ENCODE measurements around the gene HERC3. TPM values are rescaled to one million over a fixed set of nuclear protein-coding genes. Genes with fewer than 3 reads are reported as not detected.

The HERC3 gene
- total and polyA plus RNA-seq, 2 experiments from 2014 or later: 2.2 to 2.4 TPM

DNA sequence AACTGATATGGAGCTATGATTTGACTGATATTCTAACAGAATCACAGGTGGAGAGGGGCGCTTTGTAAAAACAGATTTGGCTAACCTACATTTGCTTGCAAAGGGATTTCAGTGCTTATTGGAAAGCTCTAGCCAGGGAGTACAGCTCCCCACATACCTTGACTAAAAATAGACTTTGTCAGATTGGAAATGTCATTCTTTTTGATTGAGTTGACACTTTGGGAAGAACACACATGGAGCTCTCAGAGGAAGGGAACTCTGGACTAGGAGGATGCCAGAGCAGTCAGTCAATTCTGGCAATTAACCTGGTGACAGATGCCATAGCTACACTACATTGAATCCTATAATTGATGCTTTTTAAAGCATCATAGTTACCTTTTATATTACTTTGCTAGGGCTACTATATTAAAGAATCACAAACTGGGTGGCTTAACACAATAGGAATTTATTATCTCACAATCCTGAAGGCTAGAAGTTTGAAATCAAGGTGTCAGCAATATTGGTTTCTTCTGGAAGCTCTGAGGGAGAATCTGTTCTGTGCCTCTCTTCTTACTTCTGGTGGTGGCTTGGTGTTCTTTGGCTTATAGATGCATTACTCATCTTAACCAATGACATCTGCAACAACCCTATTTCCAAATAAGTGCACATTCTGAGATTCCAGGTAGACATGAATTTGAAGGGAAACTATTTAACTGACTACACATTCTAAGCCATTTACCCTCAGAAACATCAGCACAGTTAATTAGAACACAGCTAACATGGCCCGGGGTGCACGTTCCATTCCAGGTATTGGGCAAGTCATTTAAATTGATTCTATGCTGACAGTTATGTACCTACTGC is 8.4 kb upstream of the HERC3 start:
- H3K9me2 ChIP-seq (ENCODE audit: insufficient read depth): no peaks in the 10 kb centered on the region
- no peaks in the 10 kb centered on the region for H4K20me1 ChIP-seq (replicated peaks; ENCODE audit: insufficient read depth)
- peaks cover 3% of the 10 kb centered on the region; the same call in 1 of the 3 replicates for H3K4me1 Mint-ChIP-seq
- peaks cover 7% of the 10 kb centered on the region; the same call in 1 of the 3 replicates for H3K9me3 Mint-ChIP-seq
- ATAC-seq (no peak), DNase-seq (ENCODE audit: low spot score) (no peak)
- no peak for TF ChIP-seq POLR2AphosphoS5 (IDR thresholded peaks at IDR 0.05; ENCODE audit: low read depth)
- no peak for TF ChIP-seq CREB1 (CRISPR knock-in tag; IDR thresholded peaks at IDR 0.05; ENCODE audit: low read depth)
- no peak for TF ChIP-seq ZNF331 (CRISPR knock-in tag; IDR thresholded peaks at IDR 0.05; ENCODE audit: low read depth)
- TF ChIP-seq, protein P1, sequence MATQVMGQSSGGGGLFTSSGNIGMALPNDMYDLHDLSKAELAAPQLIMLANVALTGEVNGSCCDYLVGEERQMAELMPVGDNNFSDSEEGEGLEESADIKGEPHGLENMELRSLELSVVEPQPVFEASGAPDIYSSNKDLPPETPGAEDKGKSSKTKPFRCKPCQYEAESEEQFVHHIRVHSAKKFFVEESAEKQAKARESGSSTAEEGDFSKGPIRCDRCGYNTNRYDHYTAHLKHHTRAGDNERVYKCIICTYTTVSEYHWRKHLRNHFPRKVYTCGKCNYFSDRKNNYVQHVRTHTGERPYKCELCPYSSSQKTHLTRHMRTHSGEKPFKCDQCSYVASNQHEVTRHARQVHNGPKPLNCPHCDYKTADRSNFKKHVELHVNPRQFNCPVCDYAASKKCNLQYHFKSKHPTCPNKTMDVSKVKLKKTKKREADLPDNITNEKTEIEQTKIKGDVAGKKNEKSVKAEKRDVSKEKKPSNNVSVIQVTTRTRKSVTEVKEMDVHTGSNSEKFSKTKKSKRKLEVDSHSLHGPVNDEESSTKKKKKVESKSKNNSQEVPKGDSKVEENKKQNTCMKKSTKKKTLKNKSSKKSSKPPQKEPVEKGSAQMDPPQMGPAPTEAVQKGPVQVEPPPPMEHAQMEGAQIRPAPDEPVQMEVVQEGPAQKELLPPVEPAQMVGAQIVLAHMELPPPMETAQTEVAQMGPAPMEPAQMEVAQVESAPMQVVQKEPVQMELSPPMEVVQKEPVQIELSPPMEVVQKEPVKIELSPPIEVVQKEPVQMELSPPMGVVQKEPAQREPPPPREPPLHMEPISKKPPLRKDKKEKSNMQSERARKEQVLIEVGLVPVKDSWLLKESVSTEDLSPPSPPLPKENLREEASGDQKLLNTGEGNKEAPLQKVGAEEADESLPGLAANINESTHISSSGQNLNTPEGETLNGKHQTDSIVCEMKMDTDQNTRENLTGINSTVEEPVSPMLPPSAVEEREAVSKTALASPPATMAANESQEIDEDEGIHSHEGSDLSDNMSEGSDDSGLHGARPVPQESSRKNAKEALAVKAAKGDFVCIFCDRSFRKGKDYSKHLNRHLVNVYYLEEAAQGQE (IDR thresholded peaks at IDR 0.05; ENCODE audit: unreplicated experiment): no peak
- no peak for TF ChIP-seq EZH2 (IDR thresholded peaks at IDR 0.05; ENCODE audit: low read depth, unreplicated experiment)
- TF ChIP-seq, protein P2, sequence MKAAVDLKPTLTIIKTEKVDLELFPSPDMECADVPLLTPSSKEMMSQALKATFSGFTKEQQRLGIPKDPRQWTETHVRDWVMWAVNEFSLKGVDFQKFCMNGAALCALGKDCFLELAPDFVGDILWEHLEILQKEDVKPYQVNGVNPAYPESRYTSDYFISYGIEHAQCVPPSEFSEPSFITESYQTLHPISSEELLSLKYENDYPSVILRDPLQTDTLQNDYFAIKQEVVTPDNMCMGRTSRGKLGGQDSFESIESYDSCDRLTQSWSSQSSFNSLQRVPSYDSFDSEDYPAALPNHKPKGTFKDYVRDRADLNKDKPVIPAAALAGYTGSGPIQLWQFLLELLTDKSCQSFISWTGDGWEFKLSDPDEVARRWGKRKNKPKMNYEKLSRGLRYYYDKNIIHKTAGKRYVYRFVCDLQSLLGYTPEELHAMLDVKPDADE (IDR thresholded peaks at IDR 0.05): no peak
- TF ChIP-seq, protein P3, sequence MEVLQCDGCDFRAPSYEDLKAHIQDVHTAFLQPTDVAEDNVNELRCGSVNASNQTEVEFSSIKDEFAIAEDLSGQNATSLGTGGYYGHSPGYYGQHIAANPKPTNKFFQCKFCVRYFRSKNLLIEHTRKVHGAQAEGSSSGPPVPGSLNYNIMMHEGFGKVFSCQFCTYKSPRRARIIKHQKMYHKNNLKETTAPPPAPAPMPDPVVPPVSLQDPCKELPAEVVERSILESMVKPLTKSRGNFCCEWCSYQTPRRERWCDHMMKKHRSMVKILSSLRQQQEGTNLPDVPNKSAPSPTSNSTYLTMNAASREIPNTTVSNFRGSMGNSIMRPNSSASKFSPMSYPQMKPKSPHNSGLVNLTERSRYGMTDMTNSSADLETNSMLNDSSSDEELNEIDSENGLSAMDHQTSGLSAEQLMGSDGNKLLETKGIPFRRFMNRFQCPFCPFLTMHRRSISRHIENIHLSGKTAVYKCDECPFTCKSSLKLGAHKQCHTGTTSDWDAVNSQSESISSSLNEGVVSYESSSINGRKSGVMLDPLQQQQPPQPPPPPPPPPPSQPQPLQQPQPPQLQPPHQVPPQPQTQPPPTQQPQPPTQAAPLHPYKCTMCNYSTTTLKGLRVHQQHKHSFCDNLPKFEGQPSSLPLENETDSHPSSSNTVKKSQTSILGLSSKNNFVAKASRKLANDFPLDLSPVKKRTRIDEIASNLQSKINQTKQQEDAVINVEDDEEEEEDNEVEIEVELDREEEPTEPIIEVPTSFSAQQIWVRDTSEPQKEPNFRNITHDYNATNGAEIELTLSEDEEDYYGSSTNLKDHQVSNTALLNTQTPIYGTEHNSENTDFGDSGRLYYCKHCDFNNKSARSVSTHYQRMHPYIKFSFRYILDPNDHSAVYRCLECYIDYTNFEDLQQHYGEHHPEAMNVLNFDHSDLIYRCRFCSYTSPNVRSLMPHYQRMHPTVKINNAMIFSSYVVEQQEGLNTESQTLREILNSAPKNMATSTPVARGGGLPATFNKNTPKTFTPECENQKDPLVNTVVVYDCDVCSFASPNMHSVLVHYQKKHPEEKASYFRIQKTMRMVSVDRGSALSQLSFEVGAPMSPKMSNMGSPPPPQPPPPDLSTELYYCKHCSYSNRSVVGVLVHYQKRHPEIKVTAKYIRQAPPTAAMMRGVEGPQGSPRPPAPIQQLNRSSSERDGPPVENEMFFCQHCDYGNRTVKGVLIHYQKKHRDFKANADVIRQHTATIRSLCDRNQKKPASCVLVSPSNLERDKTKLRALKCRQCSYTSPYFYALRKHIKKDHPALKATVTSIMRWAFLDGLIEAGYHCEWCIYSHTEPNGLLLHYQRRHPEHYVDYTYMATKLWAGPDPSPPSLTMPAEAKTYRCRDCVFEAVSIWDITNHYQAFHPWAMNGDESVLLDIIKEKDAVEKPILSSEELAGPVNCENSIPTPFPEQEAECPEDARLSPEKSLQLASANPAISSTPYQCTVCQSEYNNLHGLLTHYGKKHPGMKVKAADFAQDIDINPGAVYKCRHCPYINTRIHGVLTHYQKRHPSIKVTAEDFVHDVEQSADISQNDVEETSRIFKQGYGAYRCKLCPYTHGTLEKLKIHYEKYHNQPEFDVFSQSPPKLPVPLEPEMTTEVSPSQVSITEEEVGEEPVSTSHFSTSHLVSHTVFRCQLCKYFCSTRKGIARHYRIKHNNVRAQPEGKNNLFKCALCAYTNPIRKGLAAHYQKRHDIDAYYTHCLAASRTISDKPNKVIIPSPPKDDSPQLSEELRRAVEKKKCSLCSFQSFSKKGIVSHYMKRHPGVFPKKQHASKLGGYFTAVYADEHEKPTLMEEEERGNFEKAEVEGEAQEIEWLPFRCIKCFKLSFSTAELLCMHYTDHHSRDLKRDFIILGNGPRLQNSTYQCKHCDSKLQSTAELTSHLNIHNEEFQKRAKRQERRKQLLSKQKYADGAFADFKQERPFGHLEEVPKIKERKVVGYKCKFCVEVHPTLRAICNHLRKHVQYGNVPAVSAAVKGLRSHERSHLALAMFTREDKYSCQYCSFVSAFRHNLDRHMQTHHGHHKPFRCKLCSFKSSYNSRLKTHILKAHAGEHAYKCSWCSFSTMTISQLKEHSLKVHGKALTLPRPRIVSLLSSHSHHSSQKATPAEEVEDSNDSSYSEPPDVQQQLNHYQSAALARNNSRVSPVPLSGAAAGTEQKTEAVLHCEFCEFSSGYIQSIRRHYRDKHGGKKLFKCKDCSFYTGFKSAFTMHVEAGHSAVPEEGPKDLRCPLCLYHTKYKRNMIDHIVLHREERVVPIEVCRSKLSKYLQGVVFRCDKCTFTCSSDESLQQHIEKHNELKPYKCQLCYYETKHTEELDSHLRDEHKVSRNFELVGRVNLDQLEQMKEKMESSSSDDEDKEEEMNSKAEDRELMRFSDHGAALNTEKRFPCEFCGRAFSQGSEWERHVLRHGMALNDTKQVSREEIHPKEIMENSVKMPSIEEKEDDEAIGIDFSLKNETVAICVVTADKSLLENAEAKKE (CRISPR knock-in tag; IDR thresholded peaks at IDR 0.05): no peak
- TF ChIP-seq, protein P4, sequence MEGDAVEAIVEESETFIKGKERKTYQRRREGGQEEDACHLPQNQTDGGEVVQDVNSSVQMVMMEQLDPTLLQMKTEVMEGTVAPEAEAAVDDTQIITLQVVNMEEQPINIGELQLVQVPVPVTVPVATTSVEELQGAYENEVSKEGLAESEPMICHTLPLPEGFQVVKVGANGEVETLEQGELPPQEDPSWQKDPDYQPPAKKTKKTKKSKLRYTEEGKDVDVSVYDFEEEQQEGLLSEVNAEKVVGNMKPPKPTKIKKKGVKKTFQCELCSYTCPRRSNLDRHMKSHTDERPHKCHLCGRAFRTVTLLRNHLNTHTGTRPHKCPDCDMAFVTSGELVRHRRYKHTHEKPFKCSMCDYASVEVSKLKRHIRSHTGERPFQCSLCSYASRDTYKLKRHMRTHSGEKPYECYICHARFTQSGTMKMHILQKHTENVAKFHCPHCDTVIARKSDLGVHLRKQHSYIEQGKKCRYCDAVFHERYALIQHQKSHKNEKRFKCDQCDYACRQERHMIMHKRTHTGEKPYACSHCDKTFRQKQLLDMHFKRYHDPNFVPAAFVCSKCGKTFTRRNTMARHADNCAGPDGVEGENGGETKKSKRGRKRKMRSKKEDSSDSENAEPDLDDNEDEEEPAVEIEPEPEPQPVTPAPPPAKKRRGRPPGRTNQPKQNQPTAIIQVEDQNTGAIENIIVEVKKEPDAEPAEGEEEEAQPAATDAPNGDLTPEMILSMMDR (conservative IDR thresholded peaks at IDR 0.05; ENCODE audit: low read depth in 2 of 2): no peak
- no peak for TF ChIP-seq JUNB (IDR thresholded peaks at IDR 0.05; ENCODE audit: unreplicated experiment)
- no peak for TF ChIP-seq EZH2phosphoT487 (IDR thresholded peaks at IDR 0.05; ENCODE audit: unreplicated experiment)
- TF ChIP-seq NANOG (IDR thresholded peaks at IDR 0.05; ENCODE audit: borderline replicate concordance): no peak
- TF ChIP-seq ZNF114 (CRISPR knock-in tag; IDR thresholded peaks at IDR 0.05): no peak
- no peak for TF ChIP-seq STAT1 (IDR thresholded peaks at IDR 0.05; ENCODE audit: unreplicated experiment)
- H3K36me3 ChIP-seq (ENCODE audit: insufficient read depth): no peaks in the 10 kb centered on the region
- H3K4me2 ChIP-seq: no peak overlapping the region
- no peak overlapping the region for H3K4me3 ChIP-seq
- peaks cover 1% of the 10 kb centered on the region for H3K27me3 Mint-ChIP-seq (ENCODE audit: insufficient read depth, low read depth, poor library complexity)
- no peaks in the 10 kb centered on the region for H3K4me1 ChIP-seq (ENCODE audit: insufficient read depth)
- no peak overlapping the region for H3K4me3 Mint-ChIP-seq
- H3K27ac ChIP-seq (ENCODE audit: low read depth): no peak overlapping the region
- H3K79me2 ChIP-seq (replicated peaks; ENCODE audit: insufficient read depth): no peaks in the 10 kb centered on the region
- H3F3A ChIP-seq (replicated peaks; ENCODE audit: low read depth): no peaks in the 10 kb centered on the region
- H3K27ac Mint-ChIP-seq: no peak overlapping the region
- no peaks in the 10 kb centered on the region for H3K36me3 Mint-ChIP-seq (ENCODE audit: low read depth)
- no peaks in the 10 kb centered on the region for H3K27me3 ChIP-seq (ENCODE audit: insufficient read depth)
- H2AFZ ChIP-seq: no peak overlapping the region; the same call in 1 of the 2 replicates
